ENCODE measurements around the gene CYRIA. TPM values are rescaled to one million over a fixed set of nuclear protein-coding genes. Genes with fewer than 3 reads are reported as not detected.

The CYRIA gene
- total RNA-seq, 2 donors from 2014 or later = 4.4 to 5.3 TPM

- ATAC-seq = peak; percentile 63
- no peak overlapping the region for H3K4me3 ChIP-seq
- TF ChIP-seq CTCF (IDR thresholded peaks at IDR 0.05) = no peak
- TF ChIP-seq POLR2A (IDR thresholded peaks at IDR 0.05) = no peak
- H3K4me1 ChIP-seq = peaks cover 17% of the 10 kb centered on the region
- intact Hi-C loops (cut with DNase I) = no loop called here
- no peaks in the 10 kb centered on the region for H3K9me3 ChIP-seq
- no peaks in the 10 kb centered on the region for H3K27me3 ChIP-seq
- H3K27ac ChIP-seq = no peak overlapping the region
- DNase-seq = no peak
- H3K36me3 ChIP-seq (replicated peaks in 1 of 2; ENCODE audit: insufficient read depth in 1 of 2, low read depth in 2 of 2) = no peaks in the 10 kb centered on the region
- WGBS, 2 donors = 31 to 38% methylated on average over 7 of the region's 7 CpGs
These were observed 20.5 kb downstream of the CYRIA start for GRCh38 chr2:16645088-16645487.

- no peak overlapping the region for H3K27ac ChIP-seq
- no peak overlapping the region for H3K4me3 ChIP-seq
- peaks cover 19% of the 10 kb centered on the region for H3K4me1 ChIP-seq
- TF ChIP-seq POLR2A (IDR thresholded peaks at IDR 0.05) = no peak
- TF ChIP-seq CTCF (IDR thresholded peaks at IDR 0.05) = no peak
- ATAC-seq = no peak
- no peak for DNase-seq
- intact Hi-C loops (cut with DNase I) = no loop called here
- H3K27me3 ChIP-seq = no peaks in the 10 kb centered on the region
- 84% methylated on average over 6 of the region's 6 CpGs for WGBS, 2 donors
- no peaks in the 10 kb centered on the region for H3K9me3 ChIP-seq
- H3K36me3 ChIP-seq (replicated peaks in 1 of 2; ENCODE audit: insufficient read depth in 1 of 2, low read depth in 2 of 2) = no peaks in the 10 kb centered on the region
These were observed 21.3 kb downstream of the CYRIA start for GRCh38 chr2:16644221-16644925.

GRCh38 chr2:16643099-16643498 is 22.5 kb downstream of the CYRIA start:
- H3K4me3 ChIP-seq = no peak overlapping the region
- WGBS, 2 donors = 15 to 38% methylated on average over 2 of the region's 2 CpGs

GRCh38 chr2:16642088-16642487 is 23.5 kb downstream of the CYRIA start:
- Histone ChIP-seq H3K36me3 (replicated peaks in 1 of 2; ENCODE audit: insufficient read depth in 1 of 2, low read depth in 2 of 2) (no peaks in the 10 kb centered on the region), H3K27ac (no peak overlapping the region), H3K27me3 (no peaks in the 10 kb centered on the region), H3K4me3 (no peak overlapping the region), H3K4me1 (peaks cover 21% of the 10 kb centered on the region), H3K9me3 (no peaks in the 10 kb centered on the region)
- 92 to 93% methylated on average over 3 of the region's 3 CpGs for WGBS, 2 donors
- intact Hi-C loops (cut with DNase I) = no loop called here
- DNase-seq = no peak
- no peak for ATAC-seq
- TF ChIP-seq CTCF (IDR thresholded peaks at IDR 0.05) (no peak), POLR2A (IDR thresholded peaks at IDR 0.05) (no peak)

More at GRCh38 chr2:16643099-16643498, 22.5 kb downstream of the CYRIA start:
- ATAC-seq (no peak), DNase-seq (no peak)
- no peaks in the 10 kb centered on the region for H3K36me3 ChIP-seq (replicated peaks in 1 of 2; ENCODE audit: insufficient read depth in 1 of 2, low read depth in 2 of 2)
- no peak for TF ChIP-seq POLR2A (IDR thresholded peaks at IDR 0.05)
- no peak for TF ChIP-seq CTCF (IDR thresholded peaks at IDR 0.05)
- no peaks in the 10 kb centered on the region for H3K9me3 ChIP-seq
- intact Hi-C loops (cut with DNase I) = no loop called here
- peaks cover 21% of the 10 kb centered on the region for H3K4me1 ChIP-seq
- no peaks in the 10 kb centered on the region for H3K27me3 ChIP-seq
- H3K27ac ChIP-seq = no peak overlapping the region

- intact Hi-C loops (cut with DNase I) = no loop called here
- DNase-seq = no peak
- no peak for ATAC-seq
- 90 to 95% methylated on average over 2 of the region's 2 CpGs for WGBS, 2 donors
- Histone ChIP-seq H3K9me3 (no peaks in the 10 kb centered on the region), H3K4me3 (no peak overlapping the region), H3K27me3 (no peaks in the 10 kb centered on the region), H3K4me1 (peaks cover 21% of the 10 kb centered on the region), H3K27ac (no peak overlapping the region), H3K36me3 (replicated peaks in 1 of 2; ENCODE audit: insufficient read depth in 1 of 2, low read depth in 2 of 2) (no peaks in the 10 kb centered on the region)
- no peak for TF ChIP-seq POLR2A (IDR thresholded peaks at IDR 0.05)
- TF ChIP-seq CTCF (IDR thresholded peaks at IDR 0.05) = no peak
These were observed 24.1 kb downstream of the CYRIA start for GRCh38 chr2:16641509-16641908.

Measured in body of pancreas (tissue), 4 donors.